Lung (tissue), 12 donors: ENCODE data around the gene ITGB6. TPM values are rescaled to one million over a fixed set of nuclear protein-coding genes. Genes with fewer than 3 reads are reported as not detected.
"Not testable (repeated sequence)": the region's sequence is repeated elsewhere in the genome, so short reads cannot be mapped to it uniquely, and the experiment has no call there.

Source experiments
- ATAC-seq: fragments of 200-7000 bp; cut with Tn5 transposase; one replicate; pipeline ENCODE4 v1.9.1; 2020; ENCODE audit warnings: moderate number of reproducible peaks; ENCODE audit not compliant: insufficient read depth, low FRiP score
- DNase-seq, 3 donors: peaks; one replicate each; pipeline ENCODE4 v3.0.0-alpha.2; 2013 to 2017
- H3K27ac ChIP-seq, 2 donors: one replicate each; pipeline ENCODE4 v1.5.1; 2013; ENCODE audit warnings: mild to moderate bottlenecking in 2 of 2, moderate library complexity in 2 of 2, control low read depth in 1 of 2, inconsistent platforms in 1 of 2, low read depth in 1 of 2, low read length in 1 of 2
- H3K27me3 ChIP-seq, 3 donors: one replicate each; pipeline ENCODE4 v1.5.1; 2013; ENCODE audit warnings: low read length in 2 of 3; ENCODE audit not compliant: control insufficient read depth in 3 of 3, insufficient read depth in 3 of 3
- H3K36me3 ChIP-seq, 4 donors: one replicate each; pipeline ENCODE4 v1.5.1; 2013; ENCODE audit warnings: low read length in 4 of 4, mild to moderate bottlenecking in 1 of 4, moderate library complexity in 1 of 4; ENCODE audit not compliant: control insufficient read depth in 4 of 4, insufficient read depth in 4 of 4
- H3K4me1 ChIP-seq, 5 donors: one replicate each; pipeline ENCODE4 v1.5.1; 2013; ENCODE audit warnings: low read length in 5 of 5, mild to moderate bottlenecking in 2 of 5, moderate library complexity in 1 of 5; ENCODE audit not compliant: control insufficient read depth in 5 of 5, insufficient read depth in 5 of 5
- H3K4me3 ChIP-seq: one replicate; pipeline ENCODE4 v1.5.1; 2013; ENCODE audit warnings: mild to moderate bottlenecking, control low read depth, moderate library complexity
- H3K9ac ChIP-seq, 2 donors: one replicate each; pipeline ENCODE4 v1.5.1; 2013; ENCODE audit warnings: low read length in 2 of 2, control low read depth in 1 of 2; ENCODE audit not compliant: insufficient read depth in 1 of 2
- H3K9me3 ChIP-seq, 4 donors: one replicate each; pipeline ENCODE4 v1.5.1; 2013; ENCODE audit warnings: low read length in 3 of 4, mild to moderate bottlenecking in 1 of 4, moderate library complexity in 1 of 4; ENCODE audit not compliant: control insufficient read depth in 4 of 4, insufficient read depth in 3 of 4
- CTCF ChIP-seq: IDR thresholded peaks from 2 replicates; pipeline ENCODE4 v1.5.1; 2012; ENCODE audit warnings: mild to moderate bottlenecking; ENCODE audit errors: control extremely low read depth, extremely low read depth
- WGBS, 2 donors: extraction: QIAGEN DNeasy Blood & Tissue Kit; methylation state at CpG; one replicate each; pipeline ENCODE4 v1.1.7; 2013; 5-methylcytosine and 5-hydroxymethylcytosine counted together
- polyA plus RNA-seq, 2 donors: library from polyadenylated mRNA; stranded (reverse); fragments of 200-250 nt; gene quantifications; one replicate each; pipeline ENCODE4 v1.2.1, GENCODE V29; 2013
- total RNA-seq, 2 donors: library from RNA; depleted of rRNA in 1 of 2; stranded (reverse); fragments of >200 nt in 1 of 2; gene quantifications; one replicate each; pipeline ENCODE4 v1.2.1, GENCODE V29; 2014 to 2021
- donor health status: control.
- donor health status: control.
- donor health status: Bipolar disorder and iron deficiency.
- donor health status: healthy.
- donor health status: DM: yes; HTN: yes; CAD: no.

ITGB6 gene
- total and polyA plus RNA-seq, 4 donors: 35.1 to 141 (median 41.8) TPM

- Histone ChIP-seq H3K36me3 (peaks cover 0 to 2% (median 0%) of the 10 kb centered on the region in 4 donors), H3K9me3 (no peaks in the 10 kb centered on the region), H3K9ac (no peak overlapping the region), H3K27me3 (no peaks in the 10 kb centered on the region), H3K4me1 (peaks cover 0 to 3% (median 0%) of the 10 kb centered on the region in 5 donors), H3K4me3 (no peak overlapping the region), H3K27ac (peak overlapping the region in 1 of 2 donors; percentile 22)
- DNase-seq (no peak), ATAC-seq (no peak)
- no peak for TF ChIP-seq CTCF
- 73 to 90% methylated on average over 2 of the region's 2 CpGs for whole genome bisulfite sequencing, 2 donors
Observed at GRCh38 chr2:160156665-160157064, 43.4 kb downstream of the ITGB6 start.

- ATAC-seq (peak; percentile 38), DNase-seq (peak in 2 of 3 donors; percentile 14 to 58)
Observed at GRCh38 chr2:160156100-160156499, 44.0 kb downstream of the ITGB6 start.

GRCh38 chr2:160148419-160148818 is 51.7 kb downstream of the ITGB6 start:
- ATAC-seq: not testable (repeated sequence)

More at GRCh38 chr2:160156100-160156499, 44.0 kb downstream of the ITGB6 start:
- no peak for TF ChIP-seq CTCF
- H3K9ac ChIP-seq: no peak overlapping the region
- WGBS, 2 donors: 73 to 84% methylated on average over 4 of the region's 4 CpGs
- H3K9me3 ChIP-seq: no peaks in the 10 kb centered on the region
- no peak overlapping the region for H3K4me3 ChIP-seq
- H3K27me3 ChIP-seq: no peaks in the 10 kb centered on the region
- peaks cover 0 to 2% (median 0%) of the 10 kb centered on the region in 4 donors for H3K36me3 ChIP-seq
- no peak overlapping the region for H3K27ac ChIP-seq
- H3K4me1 ChIP-seq: peaks cover 0 to 3% (median 0%) of the 10 kb centered on the region in 5 donors

GRCh38 chr2:160145471-160145870 is 54.6 kb downstream of the ITGB6 start:
- TF ChIP-seq CTCF: no peak
- no peak for DNase-seq
- H3K4me3 ChIP-seq: no peak overlapping the region
- 82 to 87% methylated on average over 2 of the region's 2 CpGs for WGBS, 2 donors
- ATAC-seq: no peak
- H3K36me3 ChIP-seq: peaks cover 0 to 1% (median 0%) of the 10 kb centered on the region in 4 donors
- H3K9ac ChIP-seq: no peak overlapping the region
- H3K27me3 ChIP-seq: no peaks in the 10 kb centered on the region
- H3K9me3 ChIP-seq: peaks cover 0 to 2% (median 0%) of the 10 kb centered on the region in 4 donors
- H3K4me1 ChIP-seq: peaks cover 0 to 7% (median 2%) of the 10 kb centered on the region in 5 donors
- peak overlapping the region in 1 of 2 donors; percentile 52 for H3K27ac ChIP-seq

More at GRCh38 chr2:160148419-160148818, 51.7 kb downstream of the ITGB6 start:
- not testable (repeated sequence) for H3K4me1 ChIP-seq, H3K27ac ChIP-seq, H3K9me3 ChIP-seq, DNase-seq, H3K36me3 ChIP-seq, H3K9ac ChIP-seq, H3K27me3 ChIP-seq, H3K4me3 ChIP-seq
- 74 to 86% methylated on average over 8 of the region's 8 CpGs for WGBS, 2 donors
